ENCODE measurements around the gene PAN3. TPM values are rescaled to one million over a fixed set of nuclear protein-coding genes. Genes with fewer than 3 reads are reported as not detected.

Gene PAN3
- total and polyA plus RNA-seq, 2 donors (not counting 1 experiment from before 2014, with no cell fraction given), result 13.9 to 18.5 TPM

DNA sequence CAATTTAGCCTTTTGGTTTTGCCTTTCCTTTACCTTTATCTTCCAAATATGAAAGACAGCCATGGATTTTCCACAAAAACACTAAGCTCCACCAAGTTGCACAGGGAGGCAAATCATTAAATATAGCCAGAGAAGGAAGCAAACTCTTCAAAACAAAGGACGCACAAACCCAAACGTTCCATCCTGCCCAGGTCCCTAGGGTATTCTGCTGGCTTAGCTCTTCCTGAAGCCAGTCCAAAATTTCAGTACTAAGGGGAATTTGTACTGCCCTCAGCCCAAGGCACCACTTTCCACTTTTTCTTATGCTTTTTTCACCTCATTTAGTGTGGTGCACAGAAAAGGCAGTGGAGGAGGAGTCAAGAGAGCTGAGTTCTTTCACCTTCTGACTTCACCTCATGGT is 186.7 kb downstream of the PAN3 start:
- DNase-seq (ENCODE audit: low read depth in 2 of 2), result no peak
- H4K20me1 ChIP-seq (ENCODE audit: control insufficient read depth, extremely low read depth, insufficient read depth, low read length), result no peaks in the 10 kb centered on the region
- no peaks in the 10 kb centered on the region for H3K27me3 ChIP-seq (ENCODE audit: control insufficient read depth, insufficient read depth, low read length)
- no peaks in the 10 kb centered on the region for H3K79me2 ChIP-seq (ENCODE audit: control insufficient read depth, insufficient read depth, low read length)
- H2AFZ ChIP-seq (ENCODE audit: low read length), result no peak overlapping the region
- H3K4me2 ChIP-seq (ENCODE audit: extremely low read depth, insufficient read depth, low read length), result no peak overlapping the region
- no peaks in the 10 kb centered on the region for H3K36me3 ChIP-seq (ENCODE audit: control insufficient read depth, insufficient read depth, low read length)
- TF ChIP-seq CTCF (conservative IDR thresholded peaks at IDR 0.05 in 1 of 2, IDR thresholded peaks at IDR 0.05 in 1 of 2; ENCODE audit: low read depth in 1 of 2, low read length in 2 of 2), result no peak
- TF ChIP-seq EZH2 (IDR thresholded peaks at IDR 0.05; ENCODE audit: low read length, missing control alignments), result no peak
- H3K4me1 ChIP-seq (ENCODE audit: control insufficient read depth, extremely low read depth, insufficient read depth, low read length), result peaks cover 4% of the 10 kb centered on the region
- H3K27ac ChIP-seq (ENCODE audit: insufficient read depth, low read length), result no peak overlapping the region
- H3K9ac ChIP-seq (ENCODE audit: insufficient read depth, low read length), result no peak overlapping the region
- no peak overlapping the region for H3K4me3 ChIP-seq (replicated peaks in 1 of 4; ENCODE audit: control extremely low read depth in 1 of 4, insufficient read depth in 1 of 4, low read depth in 3 of 4, low read length in 4 of 4)
- no peaks in the 10 kb centered on the region for H3K9me3 ChIP-seq (ENCODE audit: control insufficient read depth, insufficient read depth, low read depth, low read length)

GRCh38 chr13:28326056-28326455 is 187.7 kb downstream of the PAN3 start:
- Histone ChIP-seq H3K36me3 (ENCODE audit: control insufficient read depth, insufficient read depth, low read length) (no peaks in the 10 kb centered on the region), H4K20me1 (ENCODE audit: control insufficient read depth, extremely low read depth, insufficient read depth, low read length) (no peaks in the 10 kb centered on the region), H3K4me3 (replicated peaks in 1 of 4; ENCODE audit: control extremely low read depth in 1 of 4, insufficient read depth in 1 of 4, low read depth in 3 of 4, low read length in 4 of 4) (no peak overlapping the region), H3K4me2 (ENCODE audit: extremely low read depth, insufficient read depth, low read length) (no peak overlapping the region), H3K27ac (ENCODE audit: insufficient read depth, low read length) (no peak overlapping the region), H2AFZ (ENCODE audit: low read length) (no peak overlapping the region), H3K27me3 (ENCODE audit: control insufficient read depth, insufficient read depth, low read length) (no peaks in the 10 kb centered on the region), H3K79me2 (ENCODE audit: control insufficient read depth, insufficient read depth, low read length) (no peaks in the 10 kb centered on the region), H3K4me1 (ENCODE audit: control insufficient read depth, extremely low read depth, insufficient read depth, low read length) (peaks cover 5% of the 10 kb centered on the region), H3K9ac (ENCODE audit: insufficient read depth, low read length) (no peak overlapping the region), H3K9me3 (ENCODE audit: control insufficient read depth, insufficient read depth, low read depth, low read length) (no peaks in the 10 kb centered on the region)
- no peak for TF ChIP-seq CTCF (conservative IDR thresholded peaks at IDR 0.05 in 1 of 2, IDR thresholded peaks at IDR 0.05 in 1 of 2; ENCODE audit: low read depth in 1 of 2, low read length in 2 of 2)
- no peak for TF ChIP-seq EZH2 (IDR thresholded peaks at IDR 0.05; ENCODE audit: low read length, missing control alignments)
- DNase-seq (ENCODE audit: low read depth in 2 of 2), result no peak

DNA sequence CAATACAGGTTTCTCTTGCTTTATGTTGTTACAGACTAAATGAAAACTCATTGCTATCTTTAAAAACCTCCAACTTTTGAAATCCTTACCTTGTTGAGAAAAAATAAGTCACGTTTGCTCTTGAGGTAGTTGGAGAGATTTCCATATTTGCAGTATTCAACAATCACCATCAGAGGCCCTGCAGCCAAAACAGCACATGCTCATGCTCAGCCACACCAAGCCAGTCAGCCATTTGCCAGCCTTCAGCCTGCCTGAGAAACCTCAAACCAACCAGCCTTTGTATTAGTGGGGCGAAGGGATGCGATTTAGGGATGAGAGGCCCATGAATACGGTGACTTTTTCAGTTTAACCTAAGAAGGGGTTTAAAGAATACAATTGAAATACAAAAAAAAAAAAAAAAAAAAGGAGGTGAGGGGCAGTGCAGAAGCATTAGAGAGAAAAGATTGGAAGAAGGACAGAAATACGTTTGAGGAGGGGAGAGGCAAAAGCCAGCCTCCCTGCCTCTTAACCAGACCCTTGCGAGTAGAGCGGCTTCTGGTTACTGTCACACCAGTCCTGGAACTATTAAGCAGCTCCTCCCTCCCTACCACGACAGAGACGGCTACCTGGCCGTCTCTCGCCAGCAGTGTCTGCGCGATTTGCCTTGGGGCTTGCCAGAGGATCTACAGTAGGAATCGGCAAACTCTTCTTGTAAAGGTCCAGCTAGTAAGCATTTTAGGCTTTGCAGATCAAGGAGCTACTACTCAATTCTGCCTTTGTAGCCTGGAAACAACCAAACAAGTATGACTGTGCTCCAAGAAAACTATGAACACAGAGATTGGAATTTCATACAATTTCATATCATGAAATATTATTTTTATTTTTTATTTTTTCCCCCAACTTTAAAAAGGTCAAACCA is 189.3 kb downstream of the PAN3 start:
- no peak overlapping the region for H3K4me3 ChIP-seq (replicated peaks in 1 of 4; ENCODE audit: control extremely low read depth in 1 of 4, insufficient read depth in 1 of 4, low read depth in 3 of 4, low read length in 4 of 4)
- no peak overlapping the region for H3K9ac ChIP-seq (ENCODE audit: insufficient read depth, low read length)
- TF ChIP-seq EZH2 (IDR thresholded peaks at IDR 0.05; ENCODE audit: low read length, missing control alignments) (no peak), CTCF (conservative IDR thresholded peaks at IDR 0.05 in 1 of 2, IDR thresholded peaks at IDR 0.05 in 1 of 2; ENCODE audit: low read depth in 1 of 2, low read length in 2 of 2) (no peak)
- no peaks in the 10 kb centered on the region for H3K79me2 ChIP-seq (ENCODE audit: control insufficient read depth, insufficient read depth, low read length)
- no peaks in the 10 kb centered on the region for H3K9me3 ChIP-seq (ENCODE audit: control insufficient read depth, insufficient read depth, low read depth, low read length)
- no peak overlapping the region for H2AFZ ChIP-seq (ENCODE audit: low read length)
- no peak overlapping the region for H3K4me2 ChIP-seq (ENCODE audit: extremely low read depth, insufficient read depth, low read length)
- H3K4me1 ChIP-seq (ENCODE audit: control insufficient read depth, extremely low read depth, insufficient read depth, low read length), result peaks cover 5% of the 10 kb centered on the region
- no peak for DNase-seq (ENCODE audit: low read depth in 2 of 2)
- no peaks in the 10 kb centered on the region for H4K20me1 ChIP-seq (ENCODE audit: control insufficient read depth, extremely low read depth, insufficient read depth, low read length)
- H3K27me3 ChIP-seq (ENCODE audit: control insufficient read depth, insufficient read depth, low read length), result no peaks in the 10 kb centered on the region
- H3K36me3 ChIP-seq (ENCODE audit: control insufficient read depth, insufficient read depth, low read length), result no peaks in the 10 kb centered on the region
- no peak overlapping the region for H3K27ac ChIP-seq (ENCODE audit: insufficient read depth, low read length)
